Measurements from ENCODE around the gene NT5DC4. TPM values are rescaled to one million over a fixed set of nuclear protein-coding genes. Genes with fewer than 3 reads are reported as not detected.
A peak's percentile ranks its signal among the peaks of the same experiment; 100 is the strongest.

NT5DC4 gene
- total RNA-seq, 1 donor from 2014 or later, result not detected

DNA sequence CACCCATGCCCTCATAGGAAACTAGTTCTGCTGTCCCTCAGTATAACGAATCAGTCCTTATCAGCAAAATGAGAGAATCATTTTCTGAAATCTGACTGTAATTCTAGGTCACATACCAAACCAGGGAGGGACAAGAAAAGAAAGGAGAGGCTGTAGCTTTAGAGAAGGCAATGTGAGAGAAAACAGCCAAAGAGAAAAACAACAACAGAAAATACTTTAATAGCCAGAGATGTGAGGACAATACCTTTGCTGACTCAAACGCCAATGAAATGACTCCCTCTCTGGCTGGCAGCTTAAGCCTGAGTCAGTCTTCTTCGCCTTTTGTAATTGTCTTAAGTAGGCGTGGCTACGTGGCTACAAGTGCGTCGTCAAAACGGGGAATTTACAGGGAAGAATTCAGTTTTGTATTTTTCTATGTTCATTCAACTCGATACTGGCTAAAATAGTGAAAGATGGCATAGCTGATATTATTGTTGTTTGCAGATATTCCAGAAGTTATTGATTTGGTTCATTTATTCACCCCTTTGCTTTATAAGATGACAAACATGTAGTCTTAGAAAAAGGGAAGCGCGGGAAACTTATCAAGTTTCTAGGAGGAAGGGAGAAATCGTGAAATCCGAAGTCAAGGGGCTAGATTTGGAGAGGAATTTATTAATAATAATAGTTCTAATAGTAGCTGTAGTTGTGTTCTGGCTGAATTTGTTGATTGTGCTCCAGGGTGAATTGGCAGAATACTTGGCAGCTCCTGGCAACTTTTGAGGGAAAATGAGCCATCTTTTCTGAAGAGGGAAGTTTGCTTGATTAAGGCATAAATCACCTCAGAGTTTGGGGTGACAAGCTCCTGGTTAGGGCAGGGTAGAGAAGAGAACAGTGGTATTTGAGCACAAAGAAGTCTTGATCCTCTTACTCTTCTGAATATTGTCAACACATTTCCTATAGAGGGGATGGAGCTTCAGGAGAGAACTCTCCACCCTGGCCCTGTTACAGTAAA lies 63.7 kb downstream of the NT5DC4 start, which contains the start of gene IL1A:
IL1A (minus strand) TSS at position 295 of the 991 bp plus-strand sequence. CDS start 723 bp downstream, outside the sequence.
- Histone ChIP-seq H3K4me3 (ENCODE audit: insufficient read depth, low read depth, low read length) (peak within 1 kb of the TSS; percentile 35), H3K27me3 (ENCODE audit: insufficient read depth, low read length) (no peaks in the 10 kb centered on the region), H3K79me2 (ENCODE audit: insufficient read depth, low read length) (no peaks in the 10 kb centered on the region), H3K36me3 (ENCODE audit: insufficient read depth, low read length) (no peaks in the 10 kb centered on the region), H3K27ac (ENCODE audit: low read depth, low read length) (no peak within 1 kb of the TSS), H3K4me1 (ENCODE audit: insufficient read depth, low read length) (peaks cover 8% of the 10 kb centered on the region), H3K4me2 (ENCODE audit: low read length) (peak within 1 kb of the TSS; percentile 76), H3K9ac (ENCODE audit: low read length) (peak within 1 kb of the TSS; percentile 47), H3K9me3 (ENCODE audit: insufficient read depth, low read depth, low read length) (no peaks in the 10 kb centered on the region), H2AFZ (ENCODE audit: low read depth, low read length) (peak within 1 kb of the TSS; percentile 34), H4K20me1 (ENCODE audit: insufficient read depth, low read length) (no peaks in the 10 kb centered on the region)
- no peaks in the 10 kb centered on the region for H3K36me3 Mint-ChIP-seq (ENCODE audit: low read depth, unreplicated experiment)
- H3K27ac Mint-ChIP-seq (ENCODE audit: unreplicated experiment), result peak within 1 kb of the TSS; percentile 37
- H3K4me1 Mint-ChIP-seq (ENCODE audit: low read depth, unreplicated experiment), result peaks cover 3% of the 10 kb centered on the region
- H3K27me3 Mint-ChIP-seq (ENCODE audit: low read depth, unreplicated experiment), result peaks cover 6% of the 10 kb centered on the region
- no peak within 1 kb of the TSS for H3K4me3 Mint-ChIP-seq (ENCODE audit: unreplicated experiment)
- TF ChIP-seq, protein P1, sequence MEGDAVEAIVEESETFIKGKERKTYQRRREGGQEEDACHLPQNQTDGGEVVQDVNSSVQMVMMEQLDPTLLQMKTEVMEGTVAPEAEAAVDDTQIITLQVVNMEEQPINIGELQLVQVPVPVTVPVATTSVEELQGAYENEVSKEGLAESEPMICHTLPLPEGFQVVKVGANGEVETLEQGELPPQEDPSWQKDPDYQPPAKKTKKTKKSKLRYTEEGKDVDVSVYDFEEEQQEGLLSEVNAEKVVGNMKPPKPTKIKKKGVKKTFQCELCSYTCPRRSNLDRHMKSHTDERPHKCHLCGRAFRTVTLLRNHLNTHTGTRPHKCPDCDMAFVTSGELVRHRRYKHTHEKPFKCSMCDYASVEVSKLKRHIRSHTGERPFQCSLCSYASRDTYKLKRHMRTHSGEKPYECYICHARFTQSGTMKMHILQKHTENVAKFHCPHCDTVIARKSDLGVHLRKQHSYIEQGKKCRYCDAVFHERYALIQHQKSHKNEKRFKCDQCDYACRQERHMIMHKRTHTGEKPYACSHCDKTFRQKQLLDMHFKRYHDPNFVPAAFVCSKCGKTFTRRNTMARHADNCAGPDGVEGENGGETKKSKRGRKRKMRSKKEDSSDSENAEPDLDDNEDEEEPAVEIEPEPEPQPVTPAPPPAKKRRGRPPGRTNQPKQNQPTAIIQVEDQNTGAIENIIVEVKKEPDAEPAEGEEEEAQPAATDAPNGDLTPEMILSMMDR (IDR thresholded peaks at IDR 0.05; ENCODE audit: insufficient read depth, low read depth, low read length), result no peak
- TF ChIP-seq EZH2 (IDR thresholded peaks at IDR 0.05; ENCODE audit: insufficient read depth, low read length), result no peak
- no peak for FAIRE-seq
- H3K9me3 Mint-ChIP-seq (ENCODE audit: unreplicated experiment), result no peaks in the 10 kb centered on the region
- peak; percentile 76 for DNase-seq (ENCODE audit: low read depth)

DNA sequence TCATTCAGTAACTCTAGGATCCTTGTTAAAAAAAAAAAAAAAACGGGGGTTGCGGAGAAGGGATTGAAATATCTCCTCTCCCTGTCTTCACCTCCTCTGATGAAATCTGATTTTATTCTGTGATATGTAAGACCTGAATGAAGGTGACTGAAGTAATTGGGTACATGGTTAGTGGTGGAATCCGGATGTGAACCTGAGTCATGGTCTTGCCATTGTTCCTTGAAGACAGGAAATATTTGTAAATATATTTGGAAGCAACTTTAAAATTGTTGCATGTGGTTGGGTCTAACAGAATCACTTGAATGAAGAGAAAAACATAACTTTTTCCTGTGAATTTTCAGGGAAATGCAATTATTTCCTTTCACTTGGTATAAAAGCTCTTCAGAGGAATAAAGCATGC lies 66.5 kb downstream of the NT5DC4 start:
- Histone ChIP-seq H3K9me3 (ENCODE audit: insufficient read depth, low read depth, low read length) (no peaks in the 10 kb centered on the region), H3K27ac (ENCODE audit: low read depth, low read length) (no peak overlapping the region), H2AFZ (ENCODE audit: low read depth, low read length) (no peak overlapping the region), H3K4me2 (ENCODE audit: low read length) (no peak overlapping the region), H3K79me2 (ENCODE audit: insufficient read depth, low read length) (no peaks in the 10 kb centered on the region), H3K4me3 (ENCODE audit: insufficient read depth, low read depth, low read length) (no peak overlapping the region), H3K27me3 (ENCODE audit: insufficient read depth, low read length) (no peaks in the 10 kb centered on the region), H3K4me1 (ENCODE audit: insufficient read depth, low read length) (peaks cover 8% of the 10 kb centered on the region), H3K9ac (ENCODE audit: low read length) (no peak overlapping the region), H3K36me3 (ENCODE audit: insufficient read depth, low read length) (no peaks in the 10 kb centered on the region), H4K20me1 (ENCODE audit: insufficient read depth, low read length) (no peaks in the 10 kb centered on the region)
- Mint-ChIP-seq H3K36me3 (ENCODE audit: low read depth, unreplicated experiment) (no peaks in the 10 kb centered on the region), H3K4me1 (ENCODE audit: low read depth, unreplicated experiment) (peaks cover 3% of the 10 kb centered on the region), H3K9me3 (ENCODE audit: unreplicated experiment) (peaks cover 3% of the 10 kb centered on the region), H3K27me3 (ENCODE audit: low read depth, unreplicated experiment) (peaks cover 5% of the 10 kb centered on the region), H3K4me3 (ENCODE audit: unreplicated experiment) (no peak overlapping the region), H3K27ac (ENCODE audit: unreplicated experiment) (no peak overlapping the region)
- DNase-seq (ENCODE audit: low read depth) (no peak), FAIRE-seq (no peak)
- TF ChIP-seq, protein P1 (IDR thresholded peaks at IDR 0.05; ENCODE audit: insufficient read depth, low read depth, low read length), result no peak
- TF ChIP-seq EZH2 (IDR thresholded peaks at IDR 0.05; ENCODE audit: insufficient read depth, low read length), result no peak

Data from astrocyte (in vitro differentiated cells and primary cell).